Mammary epithelial cell (primary cell): Measurements from ENCODE around the gene CSF2RB.

Experiments
- EZH2 ChIP-seq: IDR thresholded peaks from 2 replicates; pipeline ENCODE4 v1.6.1; 2012; ENCODE audit warnings: low read length, inconsistent platforms, borderline replicate concordance
- TF ChIP-seq, protein P1 (sequence below), 2 donors: IDR thresholded peaks in 1 of 2; conservative IDR thresholded peaks in 1 of 2; 2 replicates each; pipeline ENCODE4 v1.5.1; 2011 to 2012; ENCODE audit warnings: inconsistent platforms in 2 of 2, low read length in 2 of 2, mild to moderate bottlenecking in 2 of 2, control low read depth in 1 of 2, low read depth in 1 of 2; ENCODE audit not compliant: insufficient read depth in 1 of 2; ENCODE audit errors: extremely low read depth in 1 of 2

DNA sequence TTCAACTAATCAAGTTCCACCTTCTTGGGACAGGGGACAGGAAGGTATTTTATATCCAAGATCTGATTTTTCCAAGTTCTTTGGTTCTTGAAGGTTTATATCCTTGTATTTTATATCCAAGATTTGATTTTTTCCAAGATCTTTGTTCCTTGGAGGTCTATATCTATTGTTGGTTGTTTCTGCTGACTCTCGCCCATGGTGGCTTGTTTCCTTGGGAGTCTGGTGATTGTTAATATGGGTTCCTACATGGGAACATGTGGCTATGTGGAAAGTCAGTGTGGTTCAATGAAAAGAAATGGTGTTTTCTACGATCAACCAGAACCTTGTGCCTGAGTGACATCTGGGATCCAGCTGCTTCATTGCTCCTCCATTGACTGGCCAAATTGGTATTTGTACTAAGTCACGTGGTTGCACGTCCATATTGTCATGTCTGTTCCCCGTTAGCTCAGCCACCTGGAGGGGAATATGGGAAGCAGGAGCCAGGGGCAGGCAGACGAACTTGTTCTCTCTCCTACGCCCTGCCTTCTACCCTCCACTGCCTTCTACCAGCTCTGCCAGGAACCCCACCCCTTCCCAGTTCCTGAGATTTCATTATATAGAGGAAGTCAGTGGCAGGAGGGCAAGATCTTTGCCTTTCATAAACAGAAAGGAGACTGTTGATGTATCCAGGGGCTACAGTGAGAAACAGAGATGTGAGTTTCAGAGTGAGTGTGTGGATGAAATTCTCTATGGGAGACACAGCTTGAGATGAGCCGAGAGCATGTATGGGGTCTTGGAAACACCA is 11.1 kb upstream of the CSF2RB start:
- TF ChIP-seq, protein P1, sequence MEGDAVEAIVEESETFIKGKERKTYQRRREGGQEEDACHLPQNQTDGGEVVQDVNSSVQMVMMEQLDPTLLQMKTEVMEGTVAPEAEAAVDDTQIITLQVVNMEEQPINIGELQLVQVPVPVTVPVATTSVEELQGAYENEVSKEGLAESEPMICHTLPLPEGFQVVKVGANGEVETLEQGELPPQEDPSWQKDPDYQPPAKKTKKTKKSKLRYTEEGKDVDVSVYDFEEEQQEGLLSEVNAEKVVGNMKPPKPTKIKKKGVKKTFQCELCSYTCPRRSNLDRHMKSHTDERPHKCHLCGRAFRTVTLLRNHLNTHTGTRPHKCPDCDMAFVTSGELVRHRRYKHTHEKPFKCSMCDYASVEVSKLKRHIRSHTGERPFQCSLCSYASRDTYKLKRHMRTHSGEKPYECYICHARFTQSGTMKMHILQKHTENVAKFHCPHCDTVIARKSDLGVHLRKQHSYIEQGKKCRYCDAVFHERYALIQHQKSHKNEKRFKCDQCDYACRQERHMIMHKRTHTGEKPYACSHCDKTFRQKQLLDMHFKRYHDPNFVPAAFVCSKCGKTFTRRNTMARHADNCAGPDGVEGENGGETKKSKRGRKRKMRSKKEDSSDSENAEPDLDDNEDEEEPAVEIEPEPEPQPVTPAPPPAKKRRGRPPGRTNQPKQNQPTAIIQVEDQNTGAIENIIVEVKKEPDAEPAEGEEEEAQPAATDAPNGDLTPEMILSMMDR (conservative IDR thresholded peaks at IDR 0.05 in 1 of 2, IDR thresholded peaks at IDR 0.05 in 1 of 2; ENCODE audit: extremely low read depth in 1 of 2, insufficient read depth in 1 of 2, low read depth in 1 of 2, low read length in 2 of 2) = no peak
- no peak for TF ChIP-seq EZH2
